Coronary artery (tissue), 2 donors: ENCODE measurements around the gene TRPV2.

Experiments
- DNase-seq: peaks from one replicate; pipeline ENCODE4 v3.0.0-alpha.2; 2017; ENCODE audit warnings: low spot score
- H3K27ac ChIP-seq, 2 donors: fragments of 200-600 bp; sonication (generic); one replicate each; pipeline ENCODE4 v1.5.1; 2016 to 2019
- H3K4me3 ChIP-seq: fragments of 200-600 bp; sonication (generic); 2 replicates; pipeline ENCODE4 v1.5.1; 2016; ENCODE audit warnings: mild to moderate bottlenecking, moderate library complexity
- TF ChIP-seq, protein P1 (sequence below): fragments of 200-600 bp; sonication (generic); IDR thresholded peaks from one replicate; pipeline ENCODE4 v1.5.1; 2019; ENCODE audit warnings: antibody characterized with exemption

The TRPV2 gene

DNA sequence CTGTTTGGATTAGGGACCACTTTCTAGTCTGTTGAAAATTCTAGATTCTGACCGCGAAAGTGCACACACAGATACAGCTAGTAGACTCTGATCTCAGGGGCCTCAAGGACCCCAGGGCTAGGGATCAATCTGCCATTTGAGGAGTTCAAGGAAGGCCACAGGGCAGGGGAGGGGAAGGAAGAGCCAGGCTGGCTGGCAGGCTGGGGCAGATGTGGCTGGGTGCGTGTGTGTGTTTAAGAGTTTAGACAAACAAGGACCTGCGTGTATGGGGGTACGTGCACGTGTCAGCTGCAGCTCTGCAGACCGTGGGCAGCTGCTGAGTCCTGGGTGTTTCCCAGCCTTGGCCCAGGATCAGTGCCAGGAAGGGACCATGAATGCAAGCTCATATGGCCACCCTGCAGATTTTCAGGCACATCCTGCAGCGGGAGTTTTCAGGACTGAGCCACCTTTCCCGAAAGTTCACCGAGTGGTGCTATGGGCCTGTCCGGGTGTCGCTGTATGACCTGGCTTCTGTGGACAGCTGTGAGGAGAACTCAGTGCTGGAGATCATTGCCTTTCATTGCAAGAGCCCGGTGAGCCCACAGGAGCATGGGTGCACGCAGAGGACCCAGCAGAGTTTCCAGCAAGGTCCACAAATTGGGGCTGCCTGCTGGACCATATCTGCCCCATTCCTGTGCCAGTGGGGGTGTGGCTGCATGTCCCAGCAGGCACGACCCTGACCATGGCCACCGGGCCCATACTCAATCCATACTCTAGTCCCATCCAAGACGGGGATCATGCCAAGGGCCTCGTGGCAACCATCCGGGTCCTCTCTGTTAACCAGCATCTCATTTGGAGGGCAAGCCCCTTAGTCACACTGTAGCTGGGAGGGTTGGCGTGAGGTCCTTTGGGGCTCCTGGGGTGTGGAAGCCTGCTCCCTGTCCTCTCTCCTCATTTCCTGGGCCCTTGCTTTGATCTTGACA lies 10.6 kb downstream of the TRPV2 start:
- DNase-seq: no peak
- Histone ChIP-seq H3K4me3 (no peak overlapping the region), H3K27ac (no peak overlapping the region)
- TF ChIP-seq, protein P1, sequence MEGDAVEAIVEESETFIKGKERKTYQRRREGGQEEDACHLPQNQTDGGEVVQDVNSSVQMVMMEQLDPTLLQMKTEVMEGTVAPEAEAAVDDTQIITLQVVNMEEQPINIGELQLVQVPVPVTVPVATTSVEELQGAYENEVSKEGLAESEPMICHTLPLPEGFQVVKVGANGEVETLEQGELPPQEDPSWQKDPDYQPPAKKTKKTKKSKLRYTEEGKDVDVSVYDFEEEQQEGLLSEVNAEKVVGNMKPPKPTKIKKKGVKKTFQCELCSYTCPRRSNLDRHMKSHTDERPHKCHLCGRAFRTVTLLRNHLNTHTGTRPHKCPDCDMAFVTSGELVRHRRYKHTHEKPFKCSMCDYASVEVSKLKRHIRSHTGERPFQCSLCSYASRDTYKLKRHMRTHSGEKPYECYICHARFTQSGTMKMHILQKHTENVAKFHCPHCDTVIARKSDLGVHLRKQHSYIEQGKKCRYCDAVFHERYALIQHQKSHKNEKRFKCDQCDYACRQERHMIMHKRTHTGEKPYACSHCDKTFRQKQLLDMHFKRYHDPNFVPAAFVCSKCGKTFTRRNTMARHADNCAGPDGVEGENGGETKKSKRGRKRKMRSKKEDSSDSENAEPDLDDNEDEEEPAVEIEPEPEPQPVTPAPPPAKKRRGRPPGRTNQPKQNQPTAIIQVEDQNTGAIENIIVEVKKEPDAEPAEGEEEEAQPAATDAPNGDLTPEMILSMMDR: no peak

DNA sequence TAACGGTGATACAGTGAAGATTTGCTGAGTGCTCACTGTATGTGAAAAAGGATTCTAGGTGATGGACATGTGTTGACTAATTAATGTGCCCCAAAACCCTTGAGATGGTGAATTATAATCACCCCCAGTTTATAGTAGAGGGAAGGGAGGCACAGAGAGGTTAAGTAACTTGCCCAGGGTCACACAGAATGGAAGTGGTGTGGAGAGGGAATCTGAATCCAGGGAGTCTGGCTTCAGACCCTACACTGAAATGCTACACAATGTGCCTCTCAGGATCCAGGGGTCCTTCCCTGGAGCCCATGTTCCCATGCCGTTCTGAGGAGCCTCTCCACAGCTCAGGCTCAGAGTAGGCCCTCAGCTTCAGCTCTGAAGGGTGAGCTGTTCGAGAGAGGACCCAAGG lies 11.6 kb downstream of the TRPV2 start:
- TF ChIP-seq, protein P1: no peak
- DNase-seq: no peak
- Histone ChIP-seq H3K27ac (no peak overlapping the region), H3K4me3 (no peak overlapping the region)

DNA sequence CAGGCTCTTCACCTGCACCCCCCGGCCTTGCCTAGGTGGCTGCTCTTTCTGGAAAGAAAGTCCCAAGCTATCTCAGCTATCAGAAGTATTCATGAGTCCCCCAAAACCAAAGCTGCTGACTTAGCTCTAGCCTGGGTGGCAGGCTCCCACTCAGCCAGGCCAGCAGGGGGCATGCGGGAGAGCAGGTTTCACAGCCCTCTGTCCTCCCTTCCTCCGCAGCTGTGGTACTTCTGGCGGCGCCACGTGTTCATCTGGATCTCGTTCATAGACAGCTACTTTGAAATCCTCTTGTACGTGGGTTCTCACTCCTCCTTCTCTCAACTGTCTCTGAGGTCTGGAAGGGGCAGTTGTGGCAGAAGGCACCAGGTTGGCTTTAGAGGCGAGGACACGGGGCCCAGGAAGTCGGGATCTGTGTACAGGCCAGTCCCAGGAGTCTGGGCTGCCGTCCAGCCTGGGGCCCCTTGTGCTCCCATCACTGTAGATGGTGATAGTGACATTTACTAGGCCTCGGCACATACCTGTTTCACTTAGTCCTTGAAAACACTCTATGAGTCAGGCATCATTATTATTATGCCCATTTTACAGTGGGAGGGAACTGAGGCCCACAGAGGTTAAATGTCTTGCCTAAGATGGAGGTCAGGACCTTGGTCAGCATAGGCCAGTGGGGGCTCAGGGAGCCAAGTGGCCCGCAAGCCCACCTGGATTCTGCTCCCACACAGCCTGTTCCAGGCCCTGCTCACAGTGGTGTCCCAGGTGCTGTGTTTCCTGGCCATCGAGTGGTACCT lies 12.9 kb downstream of the TRPV2 start:
- TF ChIP-seq, protein P1: no peak
- no peak for DNase-seq
- Histone ChIP-seq H3K27ac (no peak overlapping the region), H3K4me3 (no peak overlapping the region)

DNA sequence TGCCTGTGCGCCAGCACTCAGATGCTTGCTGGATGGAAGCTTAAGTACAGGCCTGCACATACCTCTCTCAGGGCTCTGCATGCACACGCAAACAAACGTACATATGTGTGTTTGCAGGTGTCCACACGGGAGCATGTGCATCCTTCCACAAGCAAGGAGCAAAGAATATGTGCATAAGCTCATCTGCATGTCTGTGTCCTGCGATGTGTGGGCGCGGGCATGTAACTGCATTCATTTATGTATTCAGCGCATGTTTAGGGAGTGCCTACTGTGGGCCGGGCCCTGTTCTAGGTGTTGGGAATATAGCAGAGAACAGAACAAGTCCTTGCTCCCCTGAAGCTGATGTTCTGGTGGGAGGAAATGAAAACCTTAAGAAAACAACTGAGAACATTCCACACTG lies 13.7 kb downstream of the TRPV2 start:
- DNase-seq: no peak
- TF ChIP-seq, protein P1: no peak
- no peak overlapping the region for H3K4me3 ChIP-seq
- H3K27ac ChIP-seq: no peak overlapping the region

DNA sequence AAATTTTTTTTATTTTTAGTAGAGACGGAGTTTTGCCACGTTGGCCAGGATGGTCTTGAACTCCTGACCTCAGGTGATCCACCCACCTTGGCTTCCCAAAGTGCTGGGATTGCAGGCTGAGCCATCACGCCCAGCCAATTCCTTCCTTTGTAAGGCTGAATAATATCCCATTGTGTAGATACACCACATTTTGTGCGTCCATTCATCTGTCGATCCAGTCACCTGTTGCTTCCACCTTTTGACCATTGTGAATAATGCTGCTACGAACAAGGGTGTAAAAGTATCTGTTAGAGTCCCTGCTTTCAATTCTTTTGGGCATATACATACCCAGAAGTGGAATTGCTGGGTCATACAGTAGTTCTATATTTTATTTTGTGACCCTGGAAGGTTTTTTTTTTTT lies 15.3 kb downstream of the TRPV2 start:
- DNase-seq: no peak
- Histone ChIP-seq H3K27ac (no peak overlapping the region), H3K4me3 (no peak overlapping the region)
- TF ChIP-seq, protein P1: no peak

DNA sequence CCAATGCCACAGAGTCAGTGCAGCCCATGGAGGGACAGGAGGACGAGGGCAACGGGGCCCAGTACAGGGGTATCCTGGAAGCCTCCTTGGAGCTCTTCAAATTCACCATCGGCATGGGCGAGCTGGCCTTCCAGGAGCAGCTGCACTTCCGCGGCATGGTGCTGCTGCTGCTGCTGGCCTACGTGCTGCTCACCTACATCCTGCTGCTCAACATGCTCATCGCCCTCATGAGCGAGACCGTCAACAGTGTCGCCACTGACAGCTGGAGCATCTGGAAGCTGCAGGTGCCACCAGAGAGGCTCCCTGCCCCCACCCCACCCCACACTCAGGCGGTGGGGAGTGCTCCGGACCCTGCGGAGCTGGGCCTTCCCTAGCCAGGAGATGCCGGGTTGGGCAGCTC lies 16.6 kb downstream of the TRPV2 start:
- TF ChIP-seq, protein P1: no peak
- Histone ChIP-seq H3K4me3 (no peak overlapping the region), H3K27ac (no peak overlapping the region)
- DNase-seq: no peak
